ENCODE measurements around the gene PRMT7.

PRMT7 gene

DNA sequence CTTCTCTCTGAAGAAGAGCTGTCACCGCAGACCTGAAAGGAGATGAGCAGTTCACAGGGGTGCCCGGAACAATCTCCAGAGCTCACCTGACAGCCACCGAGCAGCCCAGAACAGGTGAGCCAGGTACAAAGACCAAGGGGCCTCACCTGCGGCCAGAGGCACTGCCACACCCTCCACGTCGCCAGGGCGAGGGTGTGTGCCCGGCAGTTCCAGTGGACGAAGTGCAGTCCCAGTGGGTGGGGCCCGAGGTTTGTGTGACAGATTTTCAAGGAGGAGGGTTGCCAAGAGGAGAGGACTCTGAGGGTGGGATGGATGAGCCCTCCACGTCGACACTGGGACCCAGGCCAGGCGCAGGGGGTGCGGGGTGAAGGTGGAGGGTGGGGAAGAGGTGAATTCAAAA is 75.8 kb downstream of the PRMT7 start:
- no peak overlapping the region for H3K27ac ChIP-seq (ENCODE audit: low read depth, low read length)
- no peak overlapping the region for H2AFZ ChIP-seq (ENCODE audit: low read length, unreplicated experiment)
- H3K27me3 ChIP-seq (ENCODE audit: insufficient read depth, low read length): peaks cover 4% of the 10 kb centered on the region; the same call in 1 of the 2 replicates
- no peak overlapping the region for H3K4me3 ChIP-seq (ENCODE audit: low read depth, low read length)
- no peaks in the 10 kb centered on the region for H3K36me3 ChIP-seq (ENCODE audit: insufficient read depth, low read length)
- H3K4me1 ChIP-seq (ENCODE audit: control insufficient read depth, insufficient read depth, low read length, unreplicated experiment): no peaks in the 10 kb centered on the region
- H3K79me2 ChIP-seq (ENCODE audit: control insufficient read depth, insufficient read depth, low read length, unreplicated experiment): no peaks in the 10 kb centered on the region

- H3K27me3 ChIP-seq (ENCODE audit: insufficient read depth, low read length): peaks cover 4% of the 10 kb centered on the region; the same call in 1 of the 2 replicates
- H3K4me1 ChIP-seq (ENCODE audit: control insufficient read depth, insufficient read depth, low read length, unreplicated experiment): no peaks in the 10 kb centered on the region
- H3K4me3 ChIP-seq (ENCODE audit: low read depth, low read length): no peak overlapping the region
- no peaks in the 10 kb centered on the region for H3K79me2 ChIP-seq (ENCODE audit: control insufficient read depth, insufficient read depth, low read length, unreplicated experiment)
- H2AFZ ChIP-seq (ENCODE audit: low read length, unreplicated experiment): no peak overlapping the region
- no peaks in the 10 kb centered on the region for H3K36me3 ChIP-seq (ENCODE audit: insufficient read depth, low read length)
- H3K27ac ChIP-seq (ENCODE audit: low read depth, low read length): no peak overlapping the region
Observed at GRCh38 chr16:68387301-68387700, 76.5 kb downstream of the PRMT7 start.

GRCh38 chr16:68388124-68388523 is 77.3 kb downstream of the PRMT7 start:
- H3K4me1 ChIP-seq (ENCODE audit: control insufficient read depth, insufficient read depth, low read length, unreplicated experiment): no peaks in the 10 kb centered on the region
- H3K4me3 ChIP-seq (ENCODE audit: low read depth, low read length): no peak overlapping the region
- H3K36me3 ChIP-seq (ENCODE audit: insufficient read depth, low read length): no peaks in the 10 kb centered on the region
- H2AFZ ChIP-seq (ENCODE audit: low read length, unreplicated experiment): no peak overlapping the region
- H3K27me3 ChIP-seq (ENCODE audit: insufficient read depth, low read length): peaks cover 4% of the 10 kb centered on the region; the same call in 1 of the 2 replicates
- no peak overlapping the region for H3K27ac ChIP-seq (ENCODE audit: low read depth, low read length)
- no peaks in the 10 kb centered on the region for H3K79me2 ChIP-seq (ENCODE audit: control insufficient read depth, insufficient read depth, low read length, unreplicated experiment)

DNA sequence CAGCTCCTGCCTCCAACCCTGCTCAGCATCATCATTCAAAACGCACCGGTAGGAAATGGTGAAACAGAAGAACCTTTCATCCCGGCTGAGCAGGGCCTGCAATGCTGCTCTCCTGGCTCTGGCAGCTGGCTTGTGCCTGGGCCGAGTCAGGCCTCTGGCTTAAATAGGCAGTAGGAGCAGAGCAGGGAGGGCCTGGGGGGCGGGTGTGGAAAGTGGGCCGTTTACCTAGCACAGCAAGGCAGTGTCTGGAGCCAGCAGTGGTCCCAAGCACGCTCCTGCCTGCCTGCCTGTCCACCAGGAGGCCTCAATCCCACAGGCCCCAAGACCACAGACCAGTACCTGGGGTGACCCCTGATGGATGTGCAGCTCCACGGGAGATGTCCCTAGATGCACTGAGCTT is 78.2 kb downstream of the PRMT7 start:
- H3K79me2 ChIP-seq (ENCODE audit: control insufficient read depth, insufficient read depth, low read length, unreplicated experiment): no peaks in the 10 kb centered on the region
- no peaks in the 10 kb centered on the region for H3K4me1 ChIP-seq (ENCODE audit: control insufficient read depth, insufficient read depth, low read length, unreplicated experiment)
- H3K27ac ChIP-seq (ENCODE audit: low read depth, low read length): no peak overlapping the region
- H2AFZ ChIP-seq (ENCODE audit: low read length, unreplicated experiment): no peak overlapping the region
- no peaks in the 10 kb centered on the region for H3K36me3 ChIP-seq (ENCODE audit: insufficient read depth, low read length)
- H3K27me3 ChIP-seq (ENCODE audit: insufficient read depth, low read length): peaks cover 4% of the 10 kb centered on the region; the same call in 1 of the 2 replicates
- no peak overlapping the region for H3K4me3 ChIP-seq (ENCODE audit: low read depth, low read length)

- Histone ChIP-seq H2AFZ (ENCODE audit: low read length, unreplicated experiment) (no peak overlapping the region), H3K4me3 (ENCODE audit: low read depth, low read length) (no peak overlapping the region), H3K27ac (ENCODE audit: low read depth, low read length) (no peak overlapping the region), H3K4me1 (ENCODE audit: control insufficient read depth, insufficient read depth, low read length, unreplicated experiment) (no peaks in the 10 kb centered on the region), H3K79me2 (ENCODE audit: control insufficient read depth, insufficient read depth, low read length, unreplicated experiment) (no peaks in the 10 kb centered on the region), H3K36me3 (ENCODE audit: insufficient read depth, low read length) (no peaks in the 10 kb centered on the region), H3K27me3 (ENCODE audit: insufficient read depth, low read length) (peaks cover 4% of the 10 kb centered on the region; the same call in 1 of the 2 replicates)
Observed at GRCh38 chr16:68389750-68390371, 79.0 kb downstream of the PRMT7 start.

- Histone ChIP-seq H2AFZ (ENCODE audit: low read length, unreplicated experiment) (no peak overlapping the region), H3K27ac (ENCODE audit: low read depth, low read length) (no peak overlapping the region), H3K36me3 (ENCODE audit: insufficient read depth, low read length) (no peaks in the 10 kb centered on the region), H3K79me2 (ENCODE audit: control insufficient read depth, insufficient read depth, low read length, unreplicated experiment) (no peaks in the 10 kb centered on the region), H3K27me3 (ENCODE audit: insufficient read depth, low read length) (no peaks in the 10 kb centered on the region), H3K4me3 (ENCODE audit: low read depth, low read length) (no peak overlapping the region), H3K4me1 (ENCODE audit: control insufficient read depth, insufficient read depth, low read length, unreplicated experiment) (no peaks in the 10 kb centered on the region)
Observed at GRCh38 chr16:68393333-68393732, 82.5 kb downstream of the PRMT7 start.

- H3K27me3 ChIP-seq (ENCODE audit: insufficient read depth, low read length): no peaks in the 10 kb centered on the region
- no peaks in the 10 kb centered on the region for H3K36me3 ChIP-seq (ENCODE audit: insufficient read depth, low read length)
- H3K27ac ChIP-seq (ENCODE audit: low read depth, low read length): no peak overlapping the region
- H3K4me1 ChIP-seq (ENCODE audit: control insufficient read depth, insufficient read depth, low read length, unreplicated experiment): no peaks in the 10 kb centered on the region
- no peaks in the 10 kb centered on the region for H3K79me2 ChIP-seq (ENCODE audit: control insufficient read depth, insufficient read depth, low read length, unreplicated experiment)
- no peak overlapping the region for H3K4me3 ChIP-seq (ENCODE audit: low read depth, low read length)
- H2AFZ ChIP-seq (ENCODE audit: low read length, unreplicated experiment): no peak overlapping the region
Observed at GRCh38 chr16:68395167-68395786, 84.5 kb downstream of the PRMT7 start.

DNA sequence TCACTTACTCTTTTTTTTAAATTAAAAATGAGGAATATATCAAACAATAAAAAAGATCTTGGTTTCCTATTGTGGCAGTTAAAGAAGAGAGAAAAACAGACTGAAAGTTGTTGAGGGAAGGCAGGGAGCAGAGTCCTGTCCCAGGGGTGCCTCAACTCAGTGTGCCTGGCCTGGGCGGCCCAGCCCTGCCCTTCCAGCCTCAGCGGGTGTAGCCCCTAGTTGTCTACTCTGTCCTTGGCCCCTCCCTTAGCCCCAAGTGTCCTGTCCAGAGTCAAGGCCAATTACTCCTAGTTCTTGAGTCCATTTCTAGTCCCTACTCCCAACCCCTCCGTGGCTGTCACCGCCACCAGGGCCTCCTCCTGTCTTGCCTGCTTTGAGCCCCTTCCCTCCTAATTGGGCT is 85.0 kb downstream of the PRMT7 start:
- H3K4me1 ChIP-seq (ENCODE audit: control insufficient read depth, insufficient read depth, low read length, unreplicated experiment): no peaks in the 10 kb centered on the region
- no peak overlapping the region for H3K4me3 ChIP-seq (ENCODE audit: low read depth, low read length)
- no peaks in the 10 kb centered on the region for H3K79me2 ChIP-seq (ENCODE audit: control insufficient read depth, insufficient read depth, low read length, unreplicated experiment)
- no peaks in the 10 kb centered on the region for H3K36me3 ChIP-seq (ENCODE audit: insufficient read depth, low read length)
- no peak overlapping the region for H2AFZ ChIP-seq (ENCODE audit: low read length, unreplicated experiment)
- H3K27ac ChIP-seq (ENCODE audit: low read depth, low read length): no peak overlapping the region
- H3K27me3 ChIP-seq (ENCODE audit: insufficient read depth, low read length): no peaks in the 10 kb centered on the region

- H3K4me3 ChIP-seq (ENCODE audit: low read depth, low read length): no peak overlapping the region
- no peaks in the 10 kb centered on the region for H3K79me2 ChIP-seq (ENCODE audit: control insufficient read depth, insufficient read depth, low read length, unreplicated experiment)
- H3K4me1 ChIP-seq (ENCODE audit: control insufficient read depth, insufficient read depth, low read length, unreplicated experiment): peaks cover 5% of the 10 kb centered on the region
- no peak overlapping the region for H2AFZ ChIP-seq (ENCODE audit: low read length, unreplicated experiment)
- H3K36me3 ChIP-seq (ENCODE audit: insufficient read depth, low read length): no peaks in the 10 kb centered on the region
- no peak overlapping the region for H3K27ac ChIP-seq (ENCODE audit: low read depth, low read length)
- no peaks in the 10 kb centered on the region for H3K27me3 ChIP-seq (ENCODE audit: insufficient read depth, low read length)
Observed at GRCh38 chr16:68396481-68396880, 85.7 kb downstream of the PRMT7 start.

- Histone ChIP-seq H2AFZ (ENCODE audit: low read length, unreplicated experiment) (no peak overlapping the region), H3K4me3 (ENCODE audit: low read depth, low read length) (no peak overlapping the region), H3K79me2 (ENCODE audit: control insufficient read depth, insufficient read depth, low read length, unreplicated experiment) (no peaks in the 10 kb centered on the region), H3K27ac (ENCODE audit: low read depth, low read length) (no peak overlapping the region), H3K27me3 (ENCODE audit: insufficient read depth, low read length) (no peaks in the 10 kb centered on the region), H3K36me3 (ENCODE audit: insufficient read depth, low read length) (no peaks in the 10 kb centered on the region), H3K4me1 (ENCODE audit: control insufficient read depth, insufficient read depth, low read length, unreplicated experiment) (peaks cover 13% of the 10 kb centered on the region)
Observed at GRCh38 chr16:68397710-68398201, 86.9 kb downstream of the PRMT7 start.

GRCh38 chr16:68399456-68399855 is 88.6 kb downstream of the PRMT7 start:
- Histone ChIP-seq H3K27ac (ENCODE audit: low read depth, low read length) (no peak overlapping the region), H3K27me3 (ENCODE audit: insufficient read depth, low read length) (no peaks in the 10 kb centered on the region), H3K36me3 (ENCODE audit: insufficient read depth, low read length) (no peaks in the 10 kb centered on the region), H3K4me1 (ENCODE audit: control insufficient read depth, insufficient read depth, low read length, unreplicated experiment) (peaks cover 13% of the 10 kb centered on the region), H2AFZ (ENCODE audit: low read length, unreplicated experiment) (no peak overlapping the region), H3K79me2 (ENCODE audit: control insufficient read depth, insufficient read depth, low read length, unreplicated experiment) (no peaks in the 10 kb centered on the region), H3K4me3 (ENCODE audit: low read depth, low read length) (no peak overlapping the region)
